NCI-H82 (cell line): ENCODE measurements around the gene SLC17A9.

Experiments
- DNase-seq: peaks from one replicate; lab custom pipeline; 2025; lab: John Stamatoyannopoulos, UW

The SLC17A9 gene

GRCh38 chr20:62956387-62957135, 4.1 kb downstream of the SLC17A9 start:
- DNase-seq = no peak

- DNase-seq = no peak
Observed at GRCh38 chr20:62957136-62958117, 4.9 kb downstream of the SLC17A9 start.

- DNase-seq = no peak
Observed at GRCh38 chr20:62958388-62959100, 6.0 kb downstream of the SLC17A9 start.

GRCh38 chr20:62959101-62959971, 6.8 kb downstream of the SLC17A9 start:
- no peak for DNase-seq

GRCh38 chr20:62959998-62960436, 7.5 kb downstream of the SLC17A9 start:
- no peak for DNase-seq

GRCh38 chr20:62960446-62961309, 8.2 kb downstream of the SLC17A9 start:
- peak; percentile 96 for DNase-seq

GRCh38 chr20:62961310-62961783, 8.8 kb downstream of the SLC17A9 start:
- DNase-seq = peak; percentile 85

GRCh38 chr20:62961799-62962198, 9.3 kb downstream of the SLC17A9 start:
- no peak for DNase-seq

GRCh38 chr20:62962221-62962879, 9.8 kb downstream of the SLC17A9 start:
- no peak for DNase-seq

- DNase-seq = no peak
Observed at GRCh38 chr20:62962891-62963613, 10.5 kb downstream of the SLC17A9 start.

- DNase-seq = no peak
Observed at GRCh38 chr20:62963614-62964397, 11.3 kb downstream of the SLC17A9 start.

- DNase-seq = no peak
Observed at GRCh38 chr20:62964700-62965099, 12.2 kb downstream of the SLC17A9 start.

GRCh38 chr20:62965363-62965771, 12.9 kb downstream of the SLC17A9 start:
- DNase-seq = no peak

- DNase-seq = no peak
Observed at GRCh38 chr20:62966212-62967148, 14.0 kb downstream of the SLC17A9 start.

GRCh38 chr20:62967149-62967501, 14.6 kb downstream of the SLC17A9 start:
- no peak for DNase-seq

- DNase-seq = no peak
Observed at GRCh38 chr20:62967628-62968351, 15.3 kb downstream of the SLC17A9 start.
